ENCODE results near the gene PKP3.

GRCh38 chr11:417652-418342 is 23.8 kb downstream of the PKP3 start:
- TF ChIP-seq EZH2 (optimal IDR thresholded peaks at IDR 0.05; ENCODE audit: low read depth, low read length) (no peak), CTCF (IDR thresholded peaks at IDR 0.05; ENCODE audit: low read length) (no peak), EZH2phosphoT487 (IDR thresholded peaks at IDR 0.05; ENCODE audit: low read length) (no peak)
